SU-DHL-6 (cell line): Measurements from ENCODE around the gene STKLD1.
"Not testable (repeated sequence)": the region's sequence is repeated elsewhere in the genome, so short reads cannot be mapped to it uniquely, and the experiment has no call there.

ENCODE experiments used
- H2AFZ ChIP-seq: fragments of 200-600 bp; sonication (generic); 2 replicates; pipeline ENCODE4 v1.6.1; 2014; ENCODE audit warnings: low read depth, mild to moderate bottlenecking, moderate library complexity, mixed read lengths, antibody characterized with exemption, low read length; ENCODE audit not compliant: severe bottlenecking
- H3F3A ChIP-seq: fragments of 200-600 bp; shearing (Covaris generic); 2 replicates; pipeline ENCODE4 v1.6.0; 2016; ENCODE audit warnings: antibody characterized with exemption, mild to moderate bottlenecking; ENCODE audit not compliant: insufficient read depth
- H3K27ac ChIP-seq: fragments of 200-600 bp; sonication (generic); 2 replicates; pipeline ENCODE4 v1.5.1; 2016; ENCODE audit warnings: low read depth, mild to moderate bottlenecking, low read length, moderate library complexity, mixed read lengths
- H3K27me3 ChIP-seq: fragments of 200-600 bp; sonication (generic), shearing (Covaris generic); 2 replicates; pipeline ENCODE4 v1.6.0; 2014; ENCODE audit warnings: mild to moderate bottlenecking, low read length
- H3K36me3 ChIP-seq: fragments of 200-600 bp; sonication (generic); 2 replicates; pipeline ENCODE4 v1.6.1; 2014; ENCODE audit warnings: mild to moderate bottlenecking, low read length, mixed read lengths
- H3K4me2 ChIP-seq: fragments of 300-600, 200-600 bp; shearing (Covaris generic), sonication (generic); 2 replicates; pipeline ENCODE4 v1.6.0; 2014; ENCODE audit warnings: low read length, low read depth, mild to moderate bottlenecking; ENCODE audit not compliant: poor library complexity, severe bottlenecking
- H3K4me3 ChIP-seq: fragments of 200-600 bp; sonication (generic); 2 replicates; pipeline ENCODE4 v1.5.1; 2014; ENCODE audit warnings: antibody characterized with exemption, low read length, mild to moderate bottlenecking, mixed read lengths; ENCODE audit not compliant: insufficient read depth, poor library complexity, severe bottlenecking
- H3K79me2 ChIP-seq: fragments of 200-600 bp; sonication (generic); 2 replicates; pipeline ENCODE4 v1.6.1; 2014; ENCODE audit warnings: mild to moderate bottlenecking, low read length, moderate library complexity; ENCODE audit not compliant: insufficient read depth
- H3K9ac ChIP-seq: fragments of 200-600 bp; sonication (generic); 2 replicates; pipeline ENCODE4 v1.7.0; 2014; ENCODE audit warnings: mild to moderate bottlenecking, low read length
- H3K9me2 ChIP-seq: fragments of 200-600 bp; sonication (generic); replicated peaks from 2 replicates; pipeline ENCODE4 v1.6.1; 2014; ENCODE audit warnings: low read length; ENCODE audit not compliant: insufficient read depth
- H3K9me3 ChIP-seq: fragments of 200-600 bp; sonication (generic); 2 replicates; pipeline ENCODE4 v1.6.1; 2014; ENCODE audit warnings: low read length, mixed read lengths; ENCODE audit not compliant: insufficient read depth
- H4K20me1 ChIP-seq: fragments of 200-600 bp; sonication (generic); 2 replicates; pipeline ENCODE4 v1.6.1; 2014; ENCODE audit warnings: low read depth, mild to moderate bottlenecking, antibody characterized with exemption, low read length, moderate library complexity, mixed read lengths
- CTCF ChIP-seq: fragments of 200-600 bp; sonication (generic); IDR thresholded peaks from one replicate; pipeline ENCODE4 v1.5.1; 2017; ENCODE audit warnings: antibody characterized with exemption, mild to moderate bottlenecking, low read length, moderate library complexity; ENCODE audit not compliant: insufficient read depth, poor library complexity, severe bottlenecking
- EZH2phosphoT487 ChIP-seq: fragments of 200-600 bp; sonication (generic), shearing (Covaris generic); conservative IDR thresholded peaks from 2 replicates; pipeline ENCODE4 v1.6.1; 2018; ENCODE audit warnings: mild to moderate bottlenecking, antibody characterized with exemption, low read length, moderate library complexity, mixed read lengths

The STKLD1 gene

GRCh38 chr9:133375724-133376654 is at the start of gene STKLD1, which contains the start of gene SURF4:
TSS of gene STKLD1 (plus strand) at chr9:133376366. CDS start at chr9:133376474, 108 bp downstream.
TSS of gene SURF4 (minus strand) at chr9:133376060. CDS start at chr9:133375969, 91 bp downstream.
- H2AFZ ChIP-seq, result peak within 1 kb of the TSS; percentile 69
- TF ChIP-seq EZH2phosphoT487 (no peak), CTCF (no peak)
- H3K79me2 ChIP-seq, result peaks cover 44% of the 10 kb centered on the region
- H3K4me3 ChIP-seq, result peak within 1 kb of the TSS; percentile 99
- peak within 1 kb of the TSS; percentile 79 for H3K9ac ChIP-seq
- H3K27me3 ChIP-seq, result no peaks in the 10 kb centered on the region
- peak within 1 kb of the TSS; percentile 30 for H3K27ac ChIP-seq
- peaks cover 5% of the 10 kb centered on the region; the same call in 1 of the 2 replicates for H3F3A ChIP-seq
- no peaks in the 10 kb centered on the region for H3K9me2 ChIP-seq
- H3K9me3 ChIP-seq, result no peaks in the 10 kb centered on the region
- peak within 1 kb of the TSS; percentile 99 for H3K4me2 ChIP-seq
- no peaks in the 10 kb centered on the region; the same call in 1 of the 2 replicates for H4K20me1 ChIP-seq
- H3K36me3 ChIP-seq, result no peaks in the 10 kb centered on the region

GRCh38 chr9:133327021-133327420 is 49.1 kb upstream of the STKLD1 start:
- H3F3A ChIP-seq, result peaks cover 14% of the 10 kb centered on the region
- H3K27ac ChIP-seq, H2AFZ ChIP-seq, H3K4me2 ChIP-seq, H4K20me1 ChIP-seq, H3K9ac ChIP-seq, H3K36me3 ChIP-seq, H3K4me3 ChIP-seq, H3K27me3 ChIP-seq, H3K9me2 ChIP-seq, H3K9me3 ChIP-seq, H3K79me2 ChIP-seq: not testable (repeated sequence)

- no peaks in the 10 kb centered on the region for H3K27me3 ChIP-seq
- no peaks in the 10 kb centered on the region for H3K79me2 ChIP-seq
- no peaks in the 10 kb centered on the region for H3K9me2 ChIP-seq
- no peaks in the 10 kb centered on the region for H4K20me1 ChIP-seq
- H2AFZ ChIP-seq, result no peak overlapping the region
- no peak overlapping the region for H3K9ac ChIP-seq
- H3K36me3 ChIP-seq, result no peaks in the 10 kb centered on the region
- peaks cover 14% of the 10 kb centered on the region for H3F3A ChIP-seq
- no peak overlapping the region for H3K4me2 ChIP-seq
- H3K4me3 ChIP-seq, result no peak overlapping the region
- TF ChIP-seq CTCF (no peak), EZH2phosphoT487 (no peak)
- no peak overlapping the region for H3K27ac ChIP-seq
- H3K9me3 ChIP-seq, result no peaks in the 10 kb centered on the region
Observed at GRCh38 chr9:133327834-133328484, 48.2 kb upstream of the STKLD1 start.
